ENCODE data around the gene WDR76. TPM values are rescaled to one million over a fixed set of nuclear protein-coding genes. Genes with fewer than 3 reads are reported as not detected.
"Not testable (repeated sequence)": the region's sequence is repeated elsewhere in the genome, so short reads cannot be mapped to it uniquely, and the experiment has no call there.

WDR76 gene
- total RNA-seq, 1 donor from 2014 or later = 16.7 TPM

- not testable (repeated sequence) for DNase-seq (ENCODE audit: low spot score in 2 of 2); FAIRE-seq
Measured at GRCh38 chr15:43815064-43815463, 11.7 kb upstream of the WDR76 start.

GRCh38 chr15:43821505-43821904, 5.3 kb upstream of the WDR76 start:
- DNase-seq (ENCODE audit: low spot score in 2 of 2) = no peak
- no peak for FAIRE-seq

GRCh38 chr15:43824302-43825246, 2.2 kb upstream of the WDR76 start, which contains the start of gene MFAP1:
Gene MFAP1 (minus strand): TSS chr15:43824690. CDS start chr15:43824569, 121 bp downstream.
- DNase-seq (ENCODE audit: low spot score in 2 of 2) (peak; percentile 84 to 91), FAIRE-seq (peak; percentile 39)

- FAIRE-seq; DNase-seq (ENCODE audit: low spot score in 2 of 2): not testable (repeated sequence)
Measured at GRCh38 chr15:43825305-43825704, 1.5 kb upstream of the WDR76 start.

GRCh38 chr15:43826029-43826507, 734 bp upstream of the WDR76 start:
- FAIRE-seq (no peak), DNase-seq (ENCODE audit: low spot score in 2 of 2) (no peak)

- FAIRE-seq (no peak), DNase-seq (ENCODE audit: low spot score in 2 of 2) (no peak)
Measured at GRCh38 chr15:43828061-43828657, 1.4 kb downstream of the WDR76 start.

- DNase-seq (ENCODE audit: low spot score in 2 of 2); FAIRE-seq: not testable (repeated sequence)
Measured at GRCh38 chr15:43829951-43830540, 3.2 kb downstream of the WDR76 start.

- FAIRE-seq; DNase-seq (ENCODE audit: low spot score in 2 of 2): not testable (repeated sequence)
Measured at GRCh38 chr15:43830691-43831275, 4.0 kb downstream of the WDR76 start.

GRCh38 chr15:43831519-43832052, 4.8 kb downstream of the WDR76 start:
- not testable (repeated sequence) for DNase-seq (ENCODE audit: low spot score in 2 of 2); FAIRE-seq

- DNase-seq (ENCODE audit: low spot score in 2 of 2); FAIRE-seq: not testable (repeated sequence)
Measured at GRCh38 chr15:43832485-43832884, 5.7 kb downstream of the WDR76 start.

GRCh38 chr15:43845421-43845820, 18.6 kb downstream of the WDR76 start:
- DNase-seq (ENCODE audit: low spot score in 2 of 2) = no peak
- no peak for FAIRE-seq

GRCh38 chr15:43851251-43851650, 24.4 kb downstream of the WDR76 start:
- FAIRE-seq (no peak), DNase-seq (ENCODE audit: low spot score in 2 of 2) (no peak)

- no peak for DNase-seq (ENCODE audit: low spot score in 2 of 2)
- FAIRE-seq = no peak
Measured at GRCh38 chr15:43852607-43853006, 25.8 kb downstream of the WDR76 start.

GRCh38 chr15:43854801-43855200, 28.0 kb downstream of the WDR76 start:
- FAIRE-seq (no peak), DNase-seq (ENCODE audit: low spot score in 2 of 2) (no peak)

GRCh38 chr15:43859546-43859945, 32.7 kb downstream of the WDR76 start:
- no peak for FAIRE-seq
- no peak for DNase-seq (ENCODE audit: low spot score in 2 of 2)

- not testable (repeated sequence) for DNase-seq (ENCODE audit: low spot score in 2 of 2); FAIRE-seq
Measured at GRCh38 chr15:43866636-43867035, 39.8 kb downstream of the WDR76 start.

- FAIRE-seq (no peak), DNase-seq (ENCODE audit: low spot score in 2 of 2) (no peak)
Measured at GRCh38 chr15:43867096-43867495, 40.3 kb downstream of the WDR76 start.

GRCh38 chr15:43868406-43868805, 41.6 kb downstream of the WDR76 start:
- DNase-seq (ENCODE audit: low spot score in 2 of 2) (no peak), FAIRE-seq (no peak)

- DNase-seq (ENCODE audit: low spot score in 2 of 2) (no peak), FAIRE-seq (no peak)
Measured at GRCh38 chr15:43871835-43872234, 45.0 kb downstream of the WDR76 start.

GRCh38 chr15:43872416-43873020, 45.7 kb downstream of the WDR76 start:
- DNase-seq (ENCODE audit: low spot score in 2 of 2) = peak; percentile 33 to 61
- FAIRE-seq = no peak

Data from frontal cortex (tissue), 4 donors.